Stimulated activated CD8-positive, alpha-beta memory T cell treated with anti-CD3 and anti-CD28 coated beads, Interleukin-15, amount 100 ng/mL, for 1 hour (primary cell): ENCODE results near the gene RNU7-1.
"Not testable (repeated sequence)": the region's sequence is repeated elsewhere in the genome, so short reads cannot be mapped to it uniquely, and the experiment has no call there.

ENCODE experiments used
- DNase-seq: peaks from one replicate; pipeline ENCODE4 v3.0.0-alpha.2; 2020; ENCODE audit warnings: low read depth

Gene RNU7-1

GRCh38 chr12:6943722-6944380 is at the start of gene RNU7-1, which contains the start of gene C12orf57:
RNU7-1 (plus strand) TSS chr12:6943816.
C12orf57 (plus strand) TSS chr12:6944022; CDS start chr12:6944122, 100 bp downstream.
- DNase-seq, result peak; percentile 55

- no peak for DNase-seq
These were observed 49.3 kb upstream of the RNU7-1 start for GRCh38 chr12:6894321-6894720.

GRCh38 chr12:6896846-6897435 is 46.7 kb upstream of the RNU7-1 start:
- DNase-seq, result no peak

- DNase-seq, result no peak
These were observed 44.2 kb upstream of the RNU7-1 start for GRCh38 chr12:6899427-6899826.

GRCh38 chr12:6899837-6900519 is 43.6 kb upstream of the RNU7-1 start:
- no peak for DNase-seq

GRCh38 chr12:6902448-6902847 is 41.2 kb upstream of the RNU7-1 start:
- no peak for DNase-seq

GRCh38 chr12:6903722-6904121 is 39.9 kb upstream of the RNU7-1 start:
- no peak for DNase-seq

- peak; percentile 97 for DNase-seq
These were observed 39.0 kb upstream of the RNU7-1 start, which contains the start of gene LRRC23 for GRCh38 chr12:6904280-6905276. LRRC23 (plus strand) TSS chr12:6904822; CDS start chr12:6905634, 812 bp downstream.

GRCh38 chr12:6905414-6906040 is 38.1 kb upstream of the RNU7-1 start:
- no peak for DNase-seq

GRCh38 chr12:6908141-6908540 is 35.5 kb upstream of the RNU7-1 start:
- not testable (repeated sequence) for DNase-seq

- DNase-seq, result no peak
These were observed 34.0 kb upstream of the RNU7-1 start for GRCh38 chr12:6909421-6910145.

- no peak for DNase-seq
These were observed 31.3 kb upstream of the RNU7-1 start for GRCh38 chr12:6912164-6912935.

GRCh38 chr12:6914246-6914946 is 29.2 kb upstream of the RNU7-1 start, which contains the start of gene ENO2:
ENO2 (plus strand) TSS chr12:6914580; CDS start chr12:6915833, 1,253 bp downstream.
- peak; percentile 51 for DNase-seq

- no peak for DNase-seq
These were observed 28.4 kb upstream of the RNU7-1 start for GRCh38 chr12:6914947-6915788.

GRCh38 chr12:6915789-6916285 is 27.8 kb upstream of the RNU7-1 start:
- no peak for DNase-seq

GRCh38 chr12:6916426-6917200 is 27.0 kb upstream of the RNU7-1 start:
- DNase-seq, result no peak
